Immature natural killer cell (primary cell): ENCODE results near the gene CTLA4. TPM values are rescaled to one million over a fixed set of nuclear protein-coding genes. Genes with fewer than 3 reads are reported as not detected.
"Not testable (repeated sequence)": the region's sequence is repeated elsewhere in the genome, so short reads cannot be mapped to it uniquely, and the experiment has no call there.

Experiments
- DNase-seq, 3 donors: peaks; one replicate each; pipeline ENCODE4 v3.0.0; 2022; ENCODE audit warnings: mixed read lengths in 1 of 3
- H3K27ac Mint-ChIP-seq, 6 donors: one replicate each; pipeline ENCODE4 v1.8.0; 2020; ENCODE audit warnings: mixed read lengths in 6 of 6, mild to moderate bottlenecking in 5 of 6, inconsistent platforms in 4 of 6, moderate library complexity in 3 of 6
- H3K27me3 Mint-ChIP-seq, 3 donors: one replicate each; pipeline ENCODE4 v1.8.0; 2020 to 2021; ENCODE audit warnings: low read depth in 3 of 3, mild to moderate bottlenecking in 3 of 3, mixed read lengths in 3 of 3, moderate library complexity in 3 of 3, inconsistent platforms in 1 of 3
- H3K36me3 Mint-ChIP-seq, 3 donors: one replicate each; pipeline ENCODE4 v1.8.0; 2020; ENCODE audit warnings: mixed read lengths in 3 of 3, inconsistent platforms in 2 of 3, mild to moderate bottlenecking in 2 of 3
- H3K4me1 Mint-ChIP-seq, 2 donors: one replicate each; pipeline ENCODE4 v1.8.0; 2020; ENCODE audit warnings: inconsistent platforms in 2 of 2, mild to moderate bottlenecking in 2 of 2, mixed read lengths in 2 of 2, moderate library complexity in 1 of 2
- H3K4me3 Mint-ChIP-seq, 5 donors: one replicate each; pipeline ENCODE4 v1.8.0; 2020; ENCODE audit warnings: mild to moderate bottlenecking in 5 of 5, mixed read lengths in 5 of 5, inconsistent platforms in 3 of 5, moderate library complexity in 3 of 5
- H3K9me3 Mint-ChIP-seq, 6 donors: one replicate each; pipeline ENCODE4 v1.8.0; 2020; ENCODE audit warnings: mild to moderate bottlenecking in 6 of 6, mixed read lengths in 6 of 6, inconsistent platforms in 4 of 6, moderate library complexity in 3 of 6
- polyA plus RNA-seq, 3 donors: library from polyadenylated mRNA; unstranded; fragments of 300-500 nt; fragmentation: Illumina TruSeq; gene quantifications; one replicate each; pipeline ENCODE4 v1.2.3, GENCODE V29; 2021

CTLA4 gene
- polyA plus RNA-seq, 3 donors from 2014 or later: 1.1 TPM; not detected in 2

- Mint-ChIP-seq H3K27ac (peak overlapping the region in 4 of 6 donors; percentile 8 to 85 (median 46)), H3K4me1 (peaks cover 25 to 44% of the 10 kb centered on the region in 2 donors), H3K4me3 (peak overlapping the region in 3 of 5 donors; percentile 0 to 69 (median 0)), H3K9me3 (no peaks in the 10 kb centered on the region), H3K27me3 (peaks cover 0 to 8% (median 6%) of the 10 kb centered on the region in 3 donors), H3K36me3 (peaks cover 0 to 5% (median 0%) of the 10 kb centered on the region in 3 donors)
- peak in 2 of 3 donors; percentile 9 to 18 for DNase-seq
Observed at GRCh38 chr2:203869223-203870042, 1.9 kb downstream of the CTLA4 start.

GRCh38 chr2:203870481-203870880, 2.9 kb downstream of the CTLA4 start:
- peaks cover 0 to 5% (median 0%) of the 10 kb centered on the region in 3 donors for H3K36me3 Mint-ChIP-seq
- no peaks in the 10 kb centered on the region for H3K9me3 Mint-ChIP-seq
- no peak for DNase-seq
- H3K27ac Mint-ChIP-seq: no peak overlapping the region
- H3K27me3 Mint-ChIP-seq: peaks cover 0 to 8% (median 6%) of the 10 kb centered on the region in 3 donors
- peaks cover 25 to 50% of the 10 kb centered on the region in 2 donors for H3K4me1 Mint-ChIP-seq
- no peak overlapping the region for H3K4me3 Mint-ChIP-seq

- Mint-ChIP-seq H3K27me3 (peaks cover 3 to 6% (median 4%) of the 10 kb centered on the region in 3 donors), H3K4me3 (no peak overlapping the region), H3K4me1 (peaks cover 25 to 50% of the 10 kb centered on the region in 2 donors), H3K9me3 (no peaks in the 10 kb centered on the region), H3K36me3 (peaks cover 0 to 1% (median 0%) of the 10 kb centered on the region in 3 donors), H3K27ac (no peak overlapping the region)
- no peak for DNase-seq
Observed at GRCh38 chr2:203870941-203871340, 3.4 kb downstream of the CTLA4 start.

GRCh38 chr2:203871371-203871983, 3.9 kb downstream of the CTLA4 start:
- DNase-seq: no peak

GRCh38 chr2:203873461-203873860, 5.9 kb downstream of the CTLA4 start:
- no peaks in the 10 kb centered on the region for H3K36me3 Mint-ChIP-seq
- H3K9me3 Mint-ChIP-seq: no peaks in the 10 kb centered on the region
- no peak overlapping the region for H3K27ac Mint-ChIP-seq
- H3K4me1 Mint-ChIP-seq: peaks cover 19 to 35% of the 10 kb centered on the region in 2 donors
- H3K4me3 Mint-ChIP-seq: no peak overlapping the region
- DNase-seq: peak in 1 of 3 donors; percentile 10
- peaks cover 3 to 4% (median 4%) of the 10 kb centered on the region in 3 donors for H3K27me3 Mint-ChIP-seq

More at GRCh38 chr2:203871371-203871983, 3.9 kb downstream of the CTLA4 start:
- Mint-ChIP-seq H3K27ac (peak overlapping the region in 2 of 6 donors; percentile 24 to 25), H3K4me1 (peaks cover 25 to 50% of the 10 kb centered on the region in 2 donors), H3K4me3 (no peak overlapping the region), H3K9me3 (no peaks in the 10 kb centered on the region), H3K36me3 (no peaks in the 10 kb centered on the region), H3K27me3 (peaks cover 3 to 6% (median 4%) of the 10 kb centered on the region in 3 donors)

- Mint-ChIP-seq H3K27ac (no peak overlapping the region), H3K27me3 (peaks cover 3 to 4% (median 4%) of the 10 kb centered on the region in 3 donors), H3K36me3 (no peaks in the 10 kb centered on the region), H3K4me3 (no peak overlapping the region), H3K9me3 (no peaks in the 10 kb centered on the region), H3K4me1 (peaks cover 18 to 30% of the 10 kb centered on the region in 2 donors)
- peak in 1 of 3 donors; percentile 10 for DNase-seq
Observed at GRCh38 chr2:203873921-203874631, 6.5 kb downstream of the CTLA4 start.

- no peak overlapping the region for H3K4me3 Mint-ChIP-seq
- H3K27me3 Mint-ChIP-seq: peaks cover 2 to 4% (median 3%) of the 10 kb centered on the region in 3 donors
- no peak for DNase-seq
- peaks cover 5 to 18% of the 10 kb centered on the region in 2 donors for H3K4me1 Mint-ChIP-seq
- H3K36me3 Mint-ChIP-seq: no peaks in the 10 kb centered on the region
- no peak overlapping the region for H3K27ac Mint-ChIP-seq
- H3K9me3 Mint-ChIP-seq: no peaks in the 10 kb centered on the region
Observed at GRCh38 chr2:203875471-203875870, 7.9 kb downstream of the CTLA4 start.

- DNase-seq: no peak
- Mint-ChIP-seq H3K4me1 (peaks cover 4 to 14% of the 10 kb centered on the region in 2 donors), H3K36me3 (no peaks in the 10 kb centered on the region), H3K4me3 (no peak overlapping the region), H3K27ac (no peak overlapping the region), H3K9me3 (no peaks in the 10 kb centered on the region), H3K27me3 (peaks cover 1 to 3% (median 2%) of the 10 kb centered on the region in 3 donors)
Observed at GRCh38 chr2:203876328-203876727, 8.8 kb downstream of the CTLA4 start.

GRCh38 chr2:203878063-203878462, 10.5 kb downstream of the CTLA4 start:
- no peaks in the 10 kb centered on the region for H3K9me3 Mint-ChIP-seq

GRCh38 chr2:203880557-203881125, 13.1 kb downstream of the CTLA4 start:
- Mint-ChIP-seq H3K36me3 (no peaks in the 10 kb centered on the region), H3K9me3 (no peaks in the 10 kb centered on the region), H3K27me3 (peaks cover 0 to 3% (median 2%) of the 10 kb centered on the region in 3 donors), H3K4me3 (no peak overlapping the region), H3K27ac (no peak overlapping the region), H3K4me1 (no peaks in the 10 kb centered on the region)
- DNase-seq: no peak

More at GRCh38 chr2:203878063-203878462, 10.5 kb downstream of the CTLA4 start:
- no peak for DNase-seq
- Mint-ChIP-seq H3K4me1 (peaks cover 4 to 13% of the 10 kb centered on the region in 2 donors), H3K36me3 (no peaks in the 10 kb centered on the region), H3K27ac (no peak overlapping the region), H3K4me3 (no peak overlapping the region), H3K27me3 (peaks cover 0 to 3% (median 2%) of the 10 kb centered on the region in 3 donors)

- not testable (repeated sequence) for H3K27ac Mint-ChIP-seq, H3K36me3 Mint-ChIP-seq, H3K4me3 Mint-ChIP-seq, H3K27me3 Mint-ChIP-seq, DNase-seq, H3K9me3 Mint-ChIP-seq, H3K4me1 Mint-ChIP-seq
Observed at GRCh38 chr2:203881185-203881584, 13.6 kb downstream of the CTLA4 start.

GRCh38 chr2:203882551-203882950, 15.0 kb downstream of the CTLA4 start:
- peaks cover 0 to 2% (median 0%) of the 10 kb centered on the region in 3 donors for H3K27me3 Mint-ChIP-seq
- no peaks in the 10 kb centered on the region for H3K9me3 Mint-ChIP-seq
- no peak for DNase-seq
- no peak overlapping the region for H3K27ac Mint-ChIP-seq
- H3K36me3 Mint-ChIP-seq: no peaks in the 10 kb centered on the region
- no peak overlapping the region for H3K4me3 Mint-ChIP-seq
- no peaks in the 10 kb centered on the region for H3K4me1 Mint-ChIP-seq

GRCh38 chr2:203886661-203887151, 19.1 kb downstream of the CTLA4 start:
- no peak for DNase-seq
- Mint-ChIP-seq H3K9me3 (no peaks in the 10 kb centered on the region), H3K4me1 (no peaks in the 10 kb centered on the region), H3K36me3 (no peaks in the 10 kb centered on the region), H3K27ac (no peak overlapping the region), H3K4me3 (no peak overlapping the region), H3K27me3 (peaks cover 0 to 2% (median 0%) of the 10 kb centered on the region in 3 donors)
